Suppressor macrophage treated with lipopolysaccharide for 1 hour (primary cell): ENCODE results near the gene DLG1.

Experiments
- DNase-seq, 3 donors: peaks; one replicate each; pipeline ENCODE4 v3.0.0-alpha.2; 2020 to 2022

DLG1 gene

DNA sequence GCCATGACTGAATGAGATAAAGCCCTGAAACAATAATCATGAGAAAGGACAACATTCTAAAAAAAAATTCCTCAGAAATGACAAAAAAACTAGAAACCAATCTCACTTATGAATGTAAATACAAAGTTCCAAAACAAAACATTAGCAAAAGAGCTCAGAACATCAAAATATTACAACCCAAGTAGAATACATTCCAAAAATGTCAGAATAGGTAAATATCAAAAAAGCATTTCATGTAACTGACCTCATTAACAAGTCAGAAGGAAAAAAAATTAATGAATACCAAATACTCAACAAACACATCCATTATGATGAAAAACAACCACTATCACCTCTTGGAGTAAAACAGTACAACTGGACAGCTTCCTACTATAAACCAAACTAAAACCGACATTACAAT, 93.1 kb downstream of the DLG1 start:
- DNase-seq, result no peak

DNA sequence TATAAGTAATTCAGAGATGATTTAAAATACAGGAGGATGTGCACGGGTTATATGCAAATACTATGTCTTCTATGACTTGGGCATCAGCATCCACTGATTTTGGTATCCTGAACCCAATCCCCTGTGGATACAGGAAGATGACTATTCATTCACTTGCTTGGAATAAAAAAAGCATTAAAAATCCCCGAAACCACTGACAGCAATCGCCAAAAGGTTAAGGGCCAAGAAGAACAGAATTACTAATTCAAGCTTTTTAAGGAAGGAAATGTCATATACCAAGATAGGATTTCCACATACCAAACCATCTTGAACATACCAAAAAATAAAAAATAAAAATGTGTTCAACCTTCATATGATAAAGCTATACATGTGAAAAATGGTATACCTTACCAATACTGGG, 93.7 kb downstream of the DLG1 start:
- DNase-seq, result peak; percentile 35 to 80 (median 68)

DNA sequence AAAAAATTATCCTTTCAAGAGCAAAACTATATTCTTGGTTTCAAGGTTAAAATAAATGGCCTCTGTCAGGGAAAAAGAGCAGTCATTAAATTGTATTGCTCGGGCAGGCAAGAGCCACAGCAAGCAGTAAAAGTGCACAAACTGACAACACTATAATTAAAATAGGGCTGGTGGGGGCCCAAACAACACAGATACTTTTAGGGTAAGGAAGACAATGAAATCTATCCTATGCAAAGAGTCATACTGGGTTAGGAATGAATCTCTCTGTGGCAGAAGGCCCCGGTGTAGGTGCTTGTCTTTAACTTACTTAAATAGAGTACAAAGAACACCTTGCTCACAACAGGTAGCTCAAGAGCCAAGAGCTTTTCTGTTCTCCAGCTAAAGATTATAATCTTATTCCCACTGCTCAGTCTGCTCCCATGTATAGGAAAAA, 94.7 kb downstream of the DLG1 start:
- DNase-seq, result no peak

DNA sequence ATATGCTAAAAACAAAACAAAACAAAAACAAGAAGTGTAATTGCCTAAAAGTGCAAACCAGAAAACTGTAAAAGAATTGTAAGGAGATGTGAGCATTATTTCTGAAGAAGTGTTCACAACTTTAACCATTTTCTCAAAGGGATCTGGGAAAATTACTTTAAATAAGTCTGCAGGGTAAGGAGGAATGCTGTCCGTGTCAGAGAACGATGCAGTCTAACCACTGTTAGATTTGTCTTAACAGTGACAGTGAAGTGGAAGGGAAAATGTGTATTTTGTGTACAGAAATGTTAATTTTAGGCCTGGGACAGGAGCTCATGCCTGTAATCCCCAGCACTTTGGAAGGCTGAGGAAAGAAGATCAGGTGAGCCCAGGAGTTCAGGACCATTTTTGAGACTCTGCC, 95.7 kb downstream of the DLG1 start:
- DNase-seq, result no peak

DNA sequence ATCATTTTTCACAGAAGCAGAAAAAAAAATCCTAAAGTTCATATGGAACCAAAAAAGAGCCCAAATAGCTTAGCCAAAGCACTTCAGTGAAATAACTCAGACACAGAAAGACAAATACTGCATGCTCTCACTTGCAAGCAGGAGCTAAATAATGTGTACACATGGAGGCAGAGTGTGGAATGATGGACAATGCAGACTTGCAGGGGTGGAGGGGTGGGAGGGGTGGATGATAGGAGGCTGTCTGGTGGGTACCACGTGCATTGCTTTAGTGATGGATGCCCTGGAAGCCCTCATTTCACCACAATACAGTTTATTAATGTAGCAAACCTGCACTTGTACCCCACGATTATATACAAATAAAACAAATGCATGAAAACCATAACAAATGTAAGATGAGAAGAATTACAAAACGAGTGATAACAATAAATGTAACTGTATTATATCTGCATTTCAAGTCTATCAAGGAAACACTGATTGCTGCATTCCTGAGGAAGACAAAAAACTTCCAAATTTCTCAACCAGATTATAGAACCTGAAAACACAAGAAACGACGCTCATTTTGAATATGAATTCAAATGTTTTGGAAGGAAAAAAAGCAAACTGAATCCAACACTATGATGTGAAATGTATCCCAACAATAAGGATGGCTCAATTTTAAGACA, 96.5 kb downstream of the DLG1 start:
- DNase-seq, result no peak

DNA sequence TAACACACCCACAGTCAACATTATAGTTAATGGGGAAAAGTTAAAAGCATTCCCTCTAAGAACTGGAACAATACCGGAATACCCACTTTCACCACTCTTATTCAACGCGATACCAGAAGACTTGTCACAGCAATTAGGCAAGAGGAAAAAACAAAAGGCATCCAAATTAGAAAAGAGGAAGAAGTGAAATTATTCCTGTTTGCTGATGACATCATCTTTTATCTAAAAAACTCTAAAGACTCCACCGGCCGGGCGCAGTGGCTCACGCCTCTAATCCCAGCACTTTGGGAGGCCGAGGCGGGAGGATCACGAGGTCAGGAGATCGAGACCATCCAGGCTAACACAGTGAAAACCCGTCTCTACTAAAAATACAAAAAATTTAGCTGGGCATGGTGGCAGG, 97.6 kb downstream of the DLG1 start:
- DNase-seq, result peak; percentile 45 to 74 (median 72)

DNA sequence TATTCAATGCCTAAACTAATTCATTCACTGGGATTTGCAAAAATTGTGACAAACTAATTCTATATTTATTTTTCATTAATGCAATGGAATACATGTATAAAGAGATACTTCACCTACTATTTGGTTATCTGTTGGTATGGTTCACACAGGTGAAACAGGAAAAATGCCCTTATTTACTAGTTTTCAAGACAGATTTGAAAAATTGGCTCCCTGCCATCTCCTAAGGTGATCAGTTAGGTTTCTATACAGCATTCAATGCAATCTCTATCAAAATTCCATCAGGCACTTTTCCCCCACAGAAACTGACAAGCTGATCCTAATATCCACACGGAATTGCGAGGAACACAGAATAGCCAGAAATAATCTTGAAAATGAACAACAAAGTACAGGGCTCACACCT, 101.1 kb downstream of the DLG1 start:
- no peak for DNase-seq

DNA sequence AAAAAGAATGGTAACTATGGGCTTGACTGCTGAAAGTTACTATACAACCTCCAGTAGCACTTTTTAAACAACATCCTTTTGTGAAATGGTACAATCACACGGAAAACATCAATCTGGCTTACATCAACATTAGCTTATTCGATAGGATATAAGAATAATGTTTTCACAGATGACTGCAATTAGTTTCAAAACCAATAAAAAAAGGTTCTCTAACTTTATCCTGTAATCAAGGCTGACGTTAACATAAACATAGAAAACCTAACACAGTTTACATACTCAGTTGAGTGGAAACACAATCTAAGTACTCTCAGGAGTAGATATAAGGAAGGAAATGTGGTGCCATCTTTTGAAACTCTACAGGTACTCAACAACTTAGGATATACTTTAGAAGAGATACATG, 102.2 kb downstream of the DLG1 start:
- DNase-seq, result no peak

DNA sequence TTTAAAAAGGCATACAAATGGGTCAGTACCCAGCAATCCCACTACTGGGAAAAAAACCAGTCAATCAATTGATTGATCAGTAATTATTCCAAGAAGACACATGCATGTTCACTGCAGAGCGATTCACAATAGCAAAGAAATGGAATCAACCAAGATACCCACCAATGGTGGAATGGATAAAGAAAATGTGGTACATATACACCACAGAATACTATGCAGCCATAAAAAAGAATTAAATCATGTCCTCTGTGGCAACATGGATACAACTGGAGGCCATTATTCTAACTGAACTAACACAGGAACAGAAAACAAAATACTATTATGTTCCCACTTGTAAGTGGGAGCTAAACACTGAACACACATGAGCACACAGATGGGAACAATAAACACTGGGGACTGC, 103.1 kb downstream of the DLG1 start:
- no peak for DNase-seq

DNA sequence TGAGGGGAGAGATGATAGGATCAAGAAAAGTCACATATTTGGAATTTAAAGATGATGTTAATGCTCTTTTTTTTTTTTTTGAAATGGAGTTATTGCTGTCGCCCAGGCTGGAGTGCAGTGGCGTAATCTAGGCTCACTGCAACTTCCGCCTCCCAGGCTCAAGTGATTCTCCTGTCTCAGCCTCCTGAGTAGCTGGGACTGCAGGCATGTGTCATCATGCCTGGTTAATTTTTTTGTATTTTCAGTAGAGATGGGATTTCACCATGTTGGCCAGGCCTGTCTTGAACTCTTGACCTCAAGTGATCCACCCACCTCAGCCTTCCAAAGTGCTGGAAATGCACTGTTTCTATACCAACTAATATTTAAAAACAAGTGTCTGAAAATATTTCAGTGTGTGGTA, 104.7 kb downstream of the DLG1 start:
- DNase-seq, result peak; percentile 31 to 54 (median 45)

DNA sequence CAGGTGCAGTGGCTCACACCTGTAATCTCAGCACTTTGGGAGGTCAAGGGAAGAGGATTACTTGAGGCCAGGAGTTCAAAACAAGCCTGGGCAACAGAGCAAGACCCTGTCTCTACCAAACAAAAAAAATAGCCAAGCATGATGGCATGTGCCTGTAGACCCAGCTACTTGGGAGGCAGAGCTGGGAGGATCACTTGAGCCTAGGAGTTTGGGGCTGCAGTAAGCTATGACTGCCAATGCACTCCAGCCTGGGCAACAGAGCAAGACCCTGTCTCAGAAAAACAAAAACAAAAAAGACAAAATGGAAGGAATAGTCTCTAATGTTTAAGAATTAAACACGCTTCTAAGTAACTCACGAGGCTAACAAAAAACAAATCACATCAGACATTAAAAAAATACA, 106.5 kb downstream of the DLG1 start:
- no peak for DNase-seq

DNA sequence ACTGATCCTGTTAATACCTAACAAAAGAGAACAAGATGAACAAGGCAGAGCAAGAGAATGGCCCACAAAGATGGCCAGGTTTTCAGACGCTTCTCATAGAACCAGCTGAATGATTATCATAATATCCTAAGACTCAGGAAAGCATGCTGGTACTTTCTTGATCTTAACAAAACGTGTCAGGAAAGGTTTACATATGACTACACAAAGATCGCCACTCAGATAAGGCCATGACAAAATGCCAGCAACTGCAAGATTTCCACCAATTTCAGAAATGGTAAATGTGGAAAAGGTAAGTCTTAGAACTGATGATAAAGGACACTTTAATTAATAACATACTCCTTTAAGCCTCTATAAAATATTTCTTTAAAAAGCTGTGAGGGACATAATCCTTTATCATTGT, 108.8 kb downstream of the DLG1 start:
- no peak for DNase-seq

DNA sequence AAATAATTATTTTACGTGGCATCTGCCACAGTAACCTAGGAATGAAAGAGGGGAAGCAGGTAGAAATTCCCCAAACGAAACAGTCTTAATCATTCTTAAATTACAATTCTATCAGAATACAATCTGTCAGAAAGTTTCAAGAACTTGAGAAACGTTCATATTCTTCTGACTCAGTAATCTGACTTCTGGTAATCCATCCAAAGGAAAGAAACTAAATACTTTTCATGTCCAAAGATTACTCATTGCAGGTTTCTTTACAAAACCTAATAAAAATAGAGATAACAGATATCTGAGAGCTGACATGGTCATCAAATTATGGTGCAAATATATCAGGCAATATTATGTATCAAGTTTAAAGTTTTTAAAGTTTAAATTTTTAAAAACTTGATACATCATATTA, 109.4 kb downstream of the DLG1 start:
- DNase-seq, result no peak

DNA sequence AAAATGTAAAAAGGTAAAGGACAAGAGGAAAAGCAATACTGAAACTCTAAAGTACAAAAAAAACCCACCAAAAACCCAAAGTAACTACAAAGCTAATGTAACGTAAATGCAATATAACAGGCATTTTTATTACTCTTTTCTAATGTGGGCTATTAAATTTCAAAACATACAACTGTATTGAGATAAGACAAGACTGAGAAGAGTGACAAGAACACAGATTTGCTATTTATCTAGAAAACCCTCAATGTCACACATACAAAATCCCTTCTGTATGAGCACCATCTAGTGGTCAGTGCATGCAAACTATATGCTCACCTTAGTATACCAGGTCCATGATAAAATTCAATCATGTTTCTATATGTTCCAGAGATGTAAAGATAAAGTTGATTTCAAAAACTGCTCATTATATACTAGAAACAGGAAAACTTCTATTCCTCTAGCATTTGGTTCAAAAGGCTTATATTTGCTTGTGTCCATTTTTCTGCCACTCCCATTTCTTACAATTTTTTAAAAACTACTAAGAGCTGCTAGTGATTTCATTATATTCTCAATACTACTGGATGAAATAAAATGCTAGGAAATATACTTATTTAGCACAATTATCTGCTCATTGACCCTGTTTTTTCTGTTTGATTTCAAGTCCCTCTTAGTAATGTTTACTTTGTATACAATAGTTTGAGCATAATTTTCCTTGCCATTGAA, 111.4 kb downstream of the DLG1 start:
- peak; percentile 68 to 88 (median 83) for DNase-seq

DNA sequence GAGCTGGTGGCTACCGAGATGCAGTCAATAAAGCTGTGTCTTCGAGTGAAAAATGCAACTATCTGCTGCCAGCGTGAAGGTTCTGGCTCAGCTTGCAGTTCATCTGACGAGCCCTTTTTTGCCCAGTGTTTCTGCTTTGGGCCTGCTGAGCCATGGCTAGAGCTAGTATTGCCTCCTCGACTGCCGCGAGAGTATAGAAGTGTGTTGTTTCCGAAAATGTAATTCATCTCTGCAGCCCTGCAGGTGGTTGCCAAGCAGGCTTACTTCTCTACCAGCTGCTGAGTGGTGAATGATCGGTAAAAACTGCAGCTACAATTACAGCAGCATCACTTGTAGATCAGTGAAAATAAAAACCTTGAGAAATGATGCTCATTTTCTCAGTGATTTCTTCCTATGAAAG, 114.8 kb downstream of the DLG1 start:
- DNase-seq, result no peak

DNA sequence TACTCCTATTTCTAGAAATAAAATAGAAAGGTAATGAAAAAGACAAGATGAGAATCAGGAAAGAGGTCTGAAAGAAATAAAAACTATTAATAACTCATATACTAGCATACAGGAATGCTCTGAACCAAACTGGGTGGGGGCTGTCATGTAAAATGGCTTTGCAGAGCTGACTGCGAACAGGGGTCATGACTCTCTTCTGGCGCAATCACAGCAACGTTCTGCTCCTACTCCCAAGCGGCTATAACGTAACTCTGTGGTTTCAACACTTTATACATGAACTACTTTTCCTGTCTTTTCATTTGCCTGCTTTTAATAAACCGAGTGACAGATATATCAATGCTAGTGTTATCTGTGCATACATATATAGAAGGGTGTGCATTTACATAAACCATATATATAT, 116.7 kb downstream of the DLG1 start:
- peak; percentile 79 to 85 (median 82) for DNase-seq

DNA sequence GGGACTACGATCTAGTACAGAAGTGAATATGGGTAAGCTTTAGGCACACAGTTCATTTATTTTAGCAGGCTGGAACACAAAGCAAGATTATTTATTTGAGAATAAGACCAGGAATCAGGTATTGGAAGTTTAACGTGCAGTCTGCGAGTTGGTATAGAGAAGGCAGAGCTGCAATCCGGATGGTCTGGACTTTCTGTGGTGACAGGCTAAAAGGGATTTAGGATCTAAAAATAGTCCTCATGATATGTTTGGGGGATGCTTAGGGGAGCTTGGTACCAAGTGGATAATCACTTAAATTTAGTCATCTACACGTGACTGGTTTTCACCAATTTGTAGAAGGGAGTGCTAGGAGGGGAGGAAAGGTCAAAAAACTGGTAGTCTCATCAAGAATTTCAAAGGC, 119.4 kb downstream of the DLG1 start:
- no peak for DNase-seq

DNA sequence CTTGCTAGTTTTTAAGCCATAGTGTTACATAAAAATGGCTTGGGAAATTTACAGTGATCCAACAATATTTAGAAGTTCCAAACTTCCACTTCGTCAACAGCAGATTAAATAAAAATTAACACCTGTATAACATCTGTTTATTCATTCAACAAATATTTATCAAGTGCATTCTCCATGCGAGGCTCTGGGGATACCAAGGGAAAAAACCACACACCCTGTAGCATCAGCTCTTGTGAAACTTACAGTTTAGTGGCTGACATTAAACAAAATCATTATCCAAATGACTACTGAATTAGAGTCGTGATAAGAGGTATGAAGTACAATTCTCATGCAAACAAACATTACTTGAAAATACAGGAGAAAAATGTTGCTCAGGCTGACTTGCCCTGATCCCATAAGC, 122.9 kb downstream of the DLG1 start:
- no peak for DNase-seq

DNA sequence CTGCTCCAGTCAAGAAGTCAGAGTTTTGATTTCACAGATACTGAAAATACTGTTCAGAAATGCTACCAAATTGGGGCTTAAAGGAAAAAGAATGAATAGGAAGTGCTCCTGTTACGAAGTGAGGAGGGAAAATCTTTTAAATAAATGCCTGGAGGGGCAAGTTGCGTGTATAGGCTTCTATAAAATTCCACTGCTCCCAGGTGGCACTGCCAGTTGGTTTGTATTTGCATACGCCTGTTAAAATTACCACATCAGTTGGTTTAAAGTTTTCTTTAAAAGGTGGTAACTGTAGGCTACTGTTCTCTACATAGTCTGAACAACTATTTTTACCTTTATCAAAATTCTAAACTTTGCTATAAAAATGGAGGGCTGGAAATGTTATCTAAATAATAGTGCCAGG, 123.5 kb downstream of the DLG1 start:
- no peak for DNase-seq

DNA sequence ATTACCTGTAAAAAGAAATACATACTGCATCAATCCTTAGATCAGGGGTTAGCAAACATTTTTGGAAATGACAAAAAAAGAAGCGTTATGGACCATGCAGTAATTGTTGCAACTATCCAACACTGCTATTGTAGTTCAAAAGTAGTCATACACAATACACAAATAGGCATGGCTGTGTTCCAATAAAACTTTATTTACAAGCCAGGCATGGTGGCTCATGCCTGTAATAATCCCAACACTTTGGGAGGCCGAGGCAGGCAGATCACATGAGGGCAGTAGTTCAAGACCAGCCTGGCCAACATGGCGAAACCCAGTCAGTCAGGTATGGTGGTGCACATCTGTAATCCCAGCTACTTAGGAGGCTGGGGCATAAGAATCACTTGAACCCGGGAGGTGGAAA, 124.8 kb downstream of the DLG1 start:
- no peak for DNase-seq

DNA sequence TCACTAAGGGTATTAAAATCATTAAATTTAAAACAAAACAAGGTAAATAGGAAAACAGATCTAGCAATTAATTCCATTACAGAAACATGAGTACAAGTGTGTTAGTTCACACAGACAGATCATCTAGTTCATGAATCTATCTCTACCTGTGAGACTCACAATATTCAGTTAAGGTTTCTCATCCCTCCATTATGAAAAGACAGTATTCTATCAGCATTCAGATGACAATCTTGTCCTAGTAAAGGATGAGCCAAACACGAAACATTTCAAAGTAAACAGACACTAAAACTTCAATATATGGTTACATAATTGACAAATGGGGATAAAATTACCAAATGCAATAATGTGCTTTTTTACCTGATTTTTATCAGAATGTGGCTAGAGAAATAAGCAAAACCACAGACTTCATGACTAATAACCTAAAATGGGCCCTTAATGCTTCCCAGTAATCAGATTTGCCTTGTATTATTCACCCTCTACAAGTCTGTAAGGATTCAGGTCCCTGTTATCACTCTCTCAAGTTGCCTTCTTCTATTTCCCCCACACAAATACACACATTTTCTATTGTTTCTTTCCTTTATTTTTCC, 126.8 kb downstream of the DLG1 start:
- DNase-seq, result no peak

DNA sequence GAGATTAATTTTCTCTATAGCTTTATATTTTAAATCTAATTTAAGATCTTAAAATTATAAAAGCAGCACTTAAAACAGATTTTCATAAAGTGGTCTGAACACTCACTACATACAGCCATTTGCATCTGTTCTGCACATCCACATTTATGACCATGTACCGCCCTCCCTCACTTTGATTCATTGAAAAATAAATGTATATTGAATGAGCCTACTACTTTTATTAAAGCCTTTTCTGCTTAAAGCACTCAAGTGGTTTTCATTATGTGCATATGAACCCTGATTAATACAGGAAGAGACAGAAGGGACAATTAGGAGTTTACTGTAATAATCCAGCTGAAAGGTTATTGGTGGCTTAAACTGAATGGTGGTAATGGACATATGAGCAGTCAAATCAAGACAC, 129.4 kb downstream of the DLG1 start:
- DNase-seq, result no peak

DNA sequence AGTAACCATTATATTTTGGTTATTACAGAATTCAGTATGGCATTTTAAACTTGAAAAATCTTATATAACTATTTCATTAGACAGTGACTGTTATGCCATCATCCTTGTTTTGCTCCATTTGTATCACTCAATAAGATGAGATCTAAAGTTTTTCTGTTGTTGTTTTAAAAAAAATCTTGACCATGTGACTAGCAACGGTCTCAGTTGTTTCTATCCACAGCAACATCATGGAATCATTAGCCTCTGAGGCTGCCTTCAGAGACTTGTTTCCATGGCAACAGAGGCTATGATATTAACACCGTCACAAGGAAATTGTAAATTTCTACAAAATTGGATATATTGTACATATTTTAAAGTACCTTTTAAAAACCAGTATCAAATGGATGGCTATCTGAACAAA, 129.8 kb downstream of the DLG1 start:
- DNase-seq, result no peak

DNA sequence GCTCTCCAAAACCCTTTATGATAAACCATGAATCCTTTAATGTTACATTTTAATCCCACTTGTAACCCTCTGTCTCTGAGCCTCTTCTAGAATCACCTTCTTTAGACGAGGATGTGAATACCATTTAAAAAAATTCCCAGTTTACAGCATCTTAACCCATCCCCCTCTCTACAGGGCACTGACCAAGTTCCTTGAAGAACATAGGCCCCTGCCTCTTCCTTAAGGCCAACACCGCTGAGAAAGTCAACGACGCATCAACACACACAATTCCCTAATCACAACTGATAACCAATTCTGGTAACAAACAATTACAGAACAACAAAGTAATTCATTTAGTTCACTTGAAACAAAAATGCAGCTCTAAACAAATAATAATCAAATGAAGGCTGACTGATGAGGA, 130.3 kb downstream of the DLG1 start:
- DNase-seq, result no peak

DNA sequence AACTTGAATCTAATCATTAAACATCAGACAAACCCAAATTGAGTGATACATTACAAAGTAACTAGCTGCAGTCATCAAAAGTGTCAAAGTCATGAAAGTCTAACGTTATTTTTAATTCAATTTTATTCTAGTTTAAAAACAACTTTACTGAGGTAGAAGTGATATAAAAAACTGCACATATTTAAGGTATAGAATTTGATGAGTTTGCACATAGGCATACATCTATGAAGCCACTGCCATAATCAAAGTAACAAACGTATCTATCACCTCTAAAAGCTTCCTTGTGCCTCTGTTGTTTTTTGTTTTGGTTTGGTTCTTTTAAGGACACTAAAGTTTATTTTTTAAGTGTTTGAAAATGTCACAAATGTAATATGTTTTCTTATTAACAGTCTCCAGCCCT, 130.9 kb downstream of the DLG1 start:
- no peak for DNase-seq
